Stimulated activated CD4-positive, alpha-beta T cell treated with anti-CD3 and anti-CD28 coated beads, Interleukin-1b, Interleukin-23, amount 100 ng/mL, for 48 hours (primary cell): ENCODE measurements around the gene FAM234A.

ENCODE experiments used
- DNase-seq: peaks from one replicate; pipeline ENCODE4 v3.0.0-alpha.2; 2020

FAM234A gene

DNA sequence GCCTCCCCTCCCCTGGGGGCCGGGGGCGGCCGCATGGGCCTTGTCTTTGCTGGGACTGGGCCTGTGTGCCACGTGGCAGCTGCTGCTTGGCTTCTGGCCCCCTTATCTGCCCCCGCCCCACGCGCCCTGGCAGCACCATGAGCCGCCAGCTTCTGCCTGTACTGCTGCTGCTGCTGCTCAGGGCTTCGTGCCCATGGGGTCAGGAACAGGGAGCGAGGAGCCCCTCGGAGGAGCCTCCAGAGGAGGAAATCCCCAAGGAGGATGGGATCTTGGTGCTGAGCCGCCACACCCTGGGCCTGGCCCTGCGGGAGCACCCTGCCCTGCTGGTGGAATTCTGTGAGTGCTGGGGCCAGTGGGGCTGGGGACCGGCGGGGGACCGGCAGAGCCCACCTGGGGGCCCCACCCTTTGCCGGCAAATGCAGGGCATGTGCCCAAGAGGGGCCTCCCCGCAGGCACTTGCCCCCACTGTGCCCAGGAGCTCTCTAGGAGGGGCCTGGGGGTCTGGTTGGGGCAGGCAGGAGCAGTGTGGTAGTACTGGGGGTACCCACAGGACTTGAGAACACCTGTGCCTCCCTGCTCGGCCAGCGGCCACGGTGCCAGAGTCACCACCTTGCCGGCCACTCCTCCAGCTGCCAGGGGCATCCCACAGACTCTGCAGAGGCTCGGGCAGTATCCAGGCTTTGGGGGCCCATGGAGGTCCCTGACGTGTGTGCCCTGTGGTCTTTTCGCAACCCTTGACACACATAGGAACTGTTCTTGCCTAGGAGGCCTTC is 48.6 kb downstream of the FAM234A start, which contains the start of gene PDIA2:
Gene PDIA2 (plus strand): TSS at position 132 of the 773 bp plus-strand sequence. CDS start 6 bp downstream, at position 138.
- DNase-seq = no peak

DNA sequence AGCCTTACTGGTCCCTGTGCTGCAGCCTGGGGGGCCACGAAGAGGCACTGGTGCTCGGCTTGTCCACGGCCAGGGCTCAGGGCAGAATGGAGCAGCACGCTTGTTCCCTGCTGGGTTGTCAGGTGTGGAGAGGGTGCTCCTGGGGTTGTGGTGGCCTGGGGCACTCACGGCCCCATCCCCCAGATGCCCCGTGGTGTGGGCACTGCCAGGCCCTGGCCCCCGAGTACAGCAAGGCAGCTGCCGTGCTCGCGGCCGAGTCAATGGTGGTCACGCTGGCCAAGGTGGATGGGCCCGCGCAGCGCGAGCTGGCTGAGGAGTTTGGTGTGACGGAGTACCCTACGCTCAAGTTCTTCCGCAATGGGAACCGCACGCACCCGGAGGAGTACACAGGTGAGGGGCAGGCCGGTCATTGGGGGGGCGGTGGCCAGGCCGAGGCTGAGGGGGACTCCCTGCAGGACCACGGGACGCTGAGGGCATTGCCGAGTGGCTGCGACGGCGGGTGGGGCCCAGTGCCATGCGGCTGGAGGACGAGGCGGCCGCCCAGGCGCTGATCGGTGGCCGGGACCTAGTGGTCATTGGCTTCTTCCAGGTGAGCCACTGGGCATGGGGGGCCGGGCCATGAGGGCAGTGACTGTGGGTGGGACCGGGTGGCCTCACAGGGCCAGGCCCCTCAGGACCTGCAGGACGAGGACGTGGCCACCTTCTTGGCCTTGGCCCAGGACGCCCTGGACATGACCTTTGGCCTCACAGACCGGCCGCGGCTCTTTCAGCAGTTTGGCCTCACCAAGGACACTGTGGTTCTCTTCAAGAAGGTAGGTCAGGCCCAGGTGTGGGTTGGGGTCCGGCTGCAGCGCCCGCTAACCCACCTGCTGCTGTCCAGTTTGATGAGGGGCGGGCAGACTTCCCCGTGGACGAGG is 49.8 kb downstream of the FAM234A start:
- no peak for DNase-seq

DNA sequence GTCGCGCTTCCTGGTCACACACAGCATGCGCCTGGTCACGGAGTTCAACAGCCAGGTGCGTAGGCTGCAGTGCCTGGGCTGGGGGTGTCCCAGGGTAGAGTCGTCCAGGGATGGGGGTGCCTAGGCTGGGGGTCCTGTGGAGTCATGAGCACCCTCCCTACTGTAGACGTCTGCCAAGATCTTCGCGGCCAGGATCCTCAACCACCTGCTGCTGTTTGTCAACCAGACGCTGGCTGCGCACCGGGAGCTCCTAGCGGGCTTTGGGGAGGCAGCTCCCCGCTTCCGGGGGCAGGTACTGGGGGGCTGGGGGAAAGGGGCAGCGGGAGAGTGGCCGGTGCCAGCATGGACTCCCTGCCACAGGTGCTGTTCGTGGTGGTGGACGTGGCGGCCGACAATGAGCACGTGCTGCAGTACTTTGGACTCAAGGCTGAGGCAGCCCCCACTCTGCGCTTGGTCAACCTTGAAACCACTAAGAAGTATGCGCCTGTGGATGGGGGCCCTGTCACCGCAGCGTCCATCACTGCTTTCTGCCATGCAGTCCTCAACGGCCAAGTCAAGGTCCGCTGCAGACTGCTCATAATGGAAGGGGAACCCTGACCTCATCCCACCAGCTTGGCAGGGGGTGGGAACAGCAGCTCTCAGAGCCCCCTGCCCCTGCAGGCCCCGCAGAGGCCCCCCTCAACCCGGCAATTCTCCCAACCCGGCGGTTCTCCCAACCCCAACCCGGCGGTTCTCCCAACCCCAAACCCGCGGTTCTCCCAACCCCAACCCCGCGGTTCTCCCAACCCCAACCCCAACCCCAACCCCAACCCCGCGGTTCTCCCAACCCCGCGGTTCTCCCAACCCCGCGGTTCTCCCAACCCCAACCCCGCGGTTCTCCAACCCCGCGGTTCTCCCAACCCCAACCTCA is 50.8 kb downstream of the FAM234A start:
- no peak for DNase-seq

DNA sequence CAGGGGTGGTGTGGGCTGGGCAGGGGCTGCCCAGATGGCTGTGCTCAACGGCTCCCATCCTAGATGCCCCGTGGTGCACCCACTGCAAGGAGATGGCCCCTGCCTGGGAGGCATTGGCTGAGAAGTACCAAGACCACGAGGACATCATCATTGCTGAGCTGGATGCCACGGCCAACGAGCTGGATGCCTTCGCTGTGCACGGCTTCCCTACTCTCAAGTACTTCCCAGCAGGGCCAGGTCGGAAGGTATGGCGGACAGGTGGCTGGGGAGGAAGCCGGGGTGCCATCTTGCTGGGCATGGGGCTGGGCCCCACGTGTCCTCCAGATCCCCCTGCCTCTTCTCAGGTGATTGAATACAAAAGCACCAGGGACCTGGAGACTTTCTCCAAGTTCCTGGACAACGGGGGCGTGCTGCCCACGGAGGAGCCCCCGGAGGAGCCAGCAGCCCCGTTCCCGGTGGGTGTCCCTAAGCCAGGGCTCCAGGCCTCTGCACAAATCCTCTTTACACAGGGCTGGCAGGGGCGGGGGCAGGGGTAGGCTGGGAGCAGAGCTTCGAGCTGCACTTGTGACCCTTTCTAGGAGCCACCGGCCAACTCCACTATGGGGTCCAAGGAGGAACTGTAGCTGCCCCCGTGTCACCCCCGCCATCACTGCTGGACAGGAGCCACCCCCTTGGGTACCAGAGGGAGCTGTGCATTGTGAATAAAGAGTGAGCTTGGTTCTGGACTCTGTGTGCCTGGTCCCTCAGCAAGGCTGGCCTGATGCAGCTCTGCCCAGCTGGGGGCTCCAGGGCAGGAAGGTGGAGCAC is 52.1 kb downstream of the FAM234A start:
- DNase-seq = no peak

DNA sequence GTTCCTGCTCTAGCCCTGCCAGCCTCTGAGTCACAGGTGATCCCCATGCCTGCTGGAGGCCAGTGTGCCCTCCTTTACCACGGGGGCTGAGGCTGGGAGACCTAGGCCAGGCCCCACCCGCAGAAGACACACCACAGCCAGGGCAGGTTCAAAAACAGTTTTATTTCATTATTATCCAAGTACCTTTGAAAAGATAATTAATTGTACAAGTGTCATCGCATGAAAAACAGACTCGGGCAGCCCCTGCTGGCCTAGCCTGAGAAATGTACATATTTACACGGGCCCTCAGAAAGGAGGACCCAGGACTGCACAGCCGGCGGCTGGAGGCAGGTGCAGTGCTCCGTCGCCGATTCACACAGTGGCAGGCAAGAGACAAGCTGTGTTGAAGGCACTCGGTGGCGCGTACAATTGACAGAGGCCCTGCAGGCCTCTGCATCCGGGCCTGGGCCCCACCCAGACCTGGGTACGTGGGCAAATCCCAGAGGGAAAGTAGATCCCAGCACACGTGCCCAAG is 52.7 kb downstream of the FAM234A start:
- DNase-seq = no peak

DNA sequence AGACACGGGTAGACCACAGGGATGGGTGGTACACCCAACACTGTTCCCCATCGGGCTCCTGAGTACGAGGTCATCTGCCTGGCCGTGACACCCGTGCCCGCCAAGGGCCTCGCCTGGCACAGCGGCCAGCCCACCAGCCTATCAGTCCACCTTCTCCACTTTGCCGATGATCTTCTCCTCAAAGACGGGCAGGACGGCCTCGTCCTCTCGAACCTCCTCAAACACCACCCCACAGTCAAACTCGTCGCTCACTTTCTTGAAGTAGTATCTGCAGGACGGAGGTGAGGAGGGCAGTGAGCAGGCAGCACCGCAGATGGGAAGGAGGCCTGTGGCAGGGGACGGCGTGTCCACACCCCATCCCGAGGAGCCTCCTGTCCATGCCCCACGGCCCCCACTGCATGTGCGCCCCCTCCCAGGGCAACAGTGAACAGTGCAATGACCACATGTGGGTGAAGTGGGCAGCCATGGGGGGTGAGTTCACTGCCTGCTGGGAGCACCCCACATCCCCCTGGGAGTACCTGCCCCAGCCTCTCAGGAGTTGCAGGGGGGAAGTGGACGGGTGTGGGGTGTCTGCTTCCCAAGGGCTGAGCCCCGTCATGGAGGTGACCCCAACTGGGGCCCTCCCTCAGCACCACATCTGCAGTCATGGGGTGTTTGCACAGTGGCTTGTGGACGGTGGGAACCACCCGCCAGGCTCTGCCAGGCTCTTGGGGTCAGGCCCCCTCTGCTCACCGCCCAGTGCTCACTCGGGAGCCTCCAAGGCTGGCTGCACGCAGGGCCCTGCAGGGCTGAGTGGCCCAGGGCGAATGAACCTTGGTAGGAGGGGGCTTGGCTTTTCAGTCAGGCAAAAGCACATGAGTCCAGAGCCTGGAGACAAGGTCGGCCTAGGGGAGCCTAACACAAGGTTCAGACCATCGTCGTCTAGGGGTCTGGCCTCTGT is 53.6 kb downstream of the FAM234A start:
- DNase-seq = no peak

DNA sequence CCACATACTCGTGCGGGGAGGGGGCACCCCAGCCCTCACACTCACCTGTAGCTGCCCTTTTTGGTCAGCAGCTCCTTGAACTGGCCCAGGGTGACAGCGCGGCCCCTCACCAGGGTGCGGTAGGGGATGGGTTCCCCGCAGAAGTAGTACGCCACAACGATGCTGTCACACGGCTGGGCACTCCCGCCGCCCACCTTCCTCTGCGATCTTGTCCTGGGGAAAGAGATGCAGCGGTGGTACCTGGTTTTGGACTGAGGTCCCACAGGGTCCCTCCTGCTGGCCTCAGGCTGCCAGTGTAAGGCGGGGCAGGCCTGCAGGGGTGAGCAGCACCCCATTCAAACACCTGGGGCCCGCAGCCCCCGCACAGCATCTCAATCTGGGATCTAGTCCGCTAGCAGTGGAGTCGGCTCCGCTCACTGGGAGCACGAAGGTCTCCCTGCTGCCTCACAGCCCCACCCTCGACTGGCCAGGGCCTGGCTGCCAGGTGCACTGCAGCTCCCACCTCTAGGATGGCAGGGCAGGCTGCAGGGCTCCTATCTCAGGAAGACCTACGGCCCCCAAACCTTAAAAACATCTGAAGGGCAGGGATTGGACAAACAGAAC is 54.9 kb downstream of the FAM234A start:
- DNase-seq = no peak

DNA sequence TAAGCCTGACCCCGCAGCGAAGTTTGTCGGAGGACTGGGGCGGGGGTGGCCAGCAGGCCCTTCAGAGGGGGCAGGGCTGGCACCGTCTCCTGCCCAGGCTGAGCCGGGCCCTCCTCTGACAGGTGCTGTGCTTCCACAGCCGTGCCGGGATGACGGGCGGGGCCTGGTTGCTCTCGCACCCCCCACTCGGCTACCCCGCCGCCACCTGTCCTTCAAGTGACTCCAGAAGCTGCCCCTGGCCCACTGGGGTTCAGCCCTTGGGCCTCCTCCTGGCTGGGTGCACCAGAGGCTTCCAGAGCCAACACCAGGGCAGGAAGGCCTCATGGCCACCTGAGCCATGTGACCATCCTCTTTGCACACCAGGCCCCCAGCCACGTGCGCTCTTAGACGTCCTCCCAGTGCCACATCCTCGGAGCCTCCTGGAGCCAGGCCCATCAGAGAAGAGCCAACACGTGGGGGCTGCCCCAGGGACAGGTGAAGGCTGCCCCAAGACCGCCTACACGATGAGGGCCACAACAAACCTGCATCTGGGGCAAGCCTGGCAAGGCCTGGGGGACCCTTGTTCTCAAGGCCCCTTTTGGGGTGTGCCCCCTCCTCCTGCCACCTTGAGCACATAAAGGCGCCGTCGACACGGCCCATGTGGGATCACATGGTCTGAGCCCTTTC is 55.5 kb downstream of the FAM234A start:
- DNase-seq = no peak

DNA sequence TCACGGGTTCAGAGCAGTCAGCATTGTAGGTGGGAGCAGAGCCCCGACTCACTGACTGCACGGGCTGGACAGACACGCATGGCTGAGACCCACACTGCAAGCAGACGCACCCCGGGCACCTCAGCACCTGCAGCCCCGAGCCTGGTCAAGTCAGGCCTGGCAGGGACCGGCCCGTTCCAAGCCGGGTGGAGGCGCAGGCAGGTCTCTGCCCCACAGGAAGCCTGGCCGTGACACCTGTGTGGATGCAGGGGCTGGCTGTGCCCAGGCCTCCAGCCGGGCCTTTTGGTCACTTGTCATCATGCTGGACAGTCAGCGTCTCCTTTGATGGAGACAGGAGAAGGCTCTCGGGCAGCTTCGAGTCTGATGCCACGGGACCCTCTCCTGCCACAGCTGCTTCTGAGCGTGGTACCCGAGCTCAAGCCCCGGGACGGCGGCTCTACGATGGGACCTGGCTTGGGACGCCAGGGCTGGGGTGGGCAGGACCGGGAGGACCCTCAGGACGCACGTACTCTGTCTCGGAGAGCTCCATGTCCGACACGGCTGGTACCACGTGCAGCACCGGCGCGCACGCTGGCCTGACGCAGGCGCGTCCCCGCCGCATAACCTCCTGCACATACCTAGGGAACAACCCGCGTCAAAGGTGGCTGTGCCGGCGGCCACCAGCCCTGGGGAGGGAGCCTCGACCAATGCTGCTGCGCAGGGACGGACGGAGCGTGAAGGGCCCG is 56.2 kb downstream of the FAM234A start:
- DNase-seq = no peak

DNA sequence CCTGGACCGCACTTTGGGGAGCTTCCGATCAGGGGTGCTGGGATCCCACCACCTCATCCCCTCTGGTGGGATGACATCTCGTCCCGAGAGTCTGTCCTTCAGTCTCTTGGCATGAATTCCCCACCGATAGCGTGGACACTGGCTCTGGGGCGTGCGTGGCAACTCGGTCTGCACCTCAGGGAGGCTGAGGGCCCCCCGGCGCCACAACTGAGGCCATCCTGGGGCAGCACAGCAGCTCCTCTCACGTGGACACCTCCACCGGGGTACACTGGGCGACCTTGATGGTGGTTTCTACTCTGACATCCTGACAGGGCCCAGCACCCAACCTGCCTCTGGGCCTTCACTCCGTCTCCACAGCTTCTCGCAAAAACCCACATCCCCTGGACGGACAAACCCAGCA is 56.9 kb downstream of the FAM234A start:
- no peak for DNase-seq

DNA sequence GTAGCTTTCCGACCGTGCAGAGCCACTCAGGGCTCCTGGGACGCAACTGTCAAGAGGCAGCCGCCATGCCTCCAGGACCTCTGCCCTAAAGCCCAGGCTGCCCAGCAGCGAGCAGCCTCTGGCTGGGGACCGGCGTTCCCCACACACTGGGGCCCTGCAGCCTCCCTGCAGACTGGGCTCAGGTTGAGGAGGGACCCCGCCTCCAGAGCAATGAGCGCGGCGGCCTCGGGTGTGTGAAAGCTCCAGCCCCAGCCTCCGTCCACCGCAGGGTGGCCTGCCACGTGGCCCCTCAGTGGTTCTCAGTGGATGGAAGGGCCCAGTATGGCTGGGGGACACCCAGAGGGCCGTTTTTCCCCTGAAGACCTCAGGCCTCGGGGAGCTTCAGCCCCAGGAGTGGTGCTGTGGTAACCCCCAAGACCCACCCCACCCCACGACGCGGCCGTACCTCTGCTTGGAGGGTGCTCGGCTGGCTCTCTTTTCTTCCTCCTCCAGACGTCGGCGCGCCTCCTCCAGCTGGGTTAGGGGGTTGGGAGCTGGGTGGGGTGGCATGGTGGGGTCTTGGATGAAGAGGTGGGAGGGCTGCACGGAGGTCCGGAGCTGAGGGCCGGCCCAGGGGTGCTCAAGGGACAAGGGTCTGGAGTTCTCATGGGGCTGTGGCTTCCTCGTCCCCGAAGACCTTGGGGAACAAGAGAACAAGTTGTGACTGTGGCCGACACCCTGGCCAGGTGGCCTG is 58.6 kb downstream of the FAM234A start:
- no peak for DNase-seq

DNA sequence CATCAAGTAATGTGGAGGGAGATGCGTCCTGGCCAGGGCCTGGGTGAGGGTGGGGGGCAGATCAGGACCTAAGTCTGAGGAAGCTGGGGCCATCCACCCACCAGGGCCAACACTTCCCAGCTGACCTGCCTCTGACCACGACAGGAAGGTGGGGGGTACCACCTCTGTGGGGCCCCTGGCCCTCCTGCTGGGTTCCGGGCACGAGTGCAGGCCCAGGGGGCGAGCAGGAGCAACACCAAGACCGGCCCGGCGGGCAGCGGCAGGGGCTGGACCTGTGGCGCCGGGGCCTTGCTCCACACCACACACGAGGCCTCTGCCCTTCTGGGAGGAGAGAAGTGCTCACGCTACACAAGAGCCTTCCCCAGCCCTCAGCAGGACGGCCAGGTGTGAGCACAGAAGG is 61.7 kb downstream of the FAM234A start:
- DNase-seq = no peak

DNA sequence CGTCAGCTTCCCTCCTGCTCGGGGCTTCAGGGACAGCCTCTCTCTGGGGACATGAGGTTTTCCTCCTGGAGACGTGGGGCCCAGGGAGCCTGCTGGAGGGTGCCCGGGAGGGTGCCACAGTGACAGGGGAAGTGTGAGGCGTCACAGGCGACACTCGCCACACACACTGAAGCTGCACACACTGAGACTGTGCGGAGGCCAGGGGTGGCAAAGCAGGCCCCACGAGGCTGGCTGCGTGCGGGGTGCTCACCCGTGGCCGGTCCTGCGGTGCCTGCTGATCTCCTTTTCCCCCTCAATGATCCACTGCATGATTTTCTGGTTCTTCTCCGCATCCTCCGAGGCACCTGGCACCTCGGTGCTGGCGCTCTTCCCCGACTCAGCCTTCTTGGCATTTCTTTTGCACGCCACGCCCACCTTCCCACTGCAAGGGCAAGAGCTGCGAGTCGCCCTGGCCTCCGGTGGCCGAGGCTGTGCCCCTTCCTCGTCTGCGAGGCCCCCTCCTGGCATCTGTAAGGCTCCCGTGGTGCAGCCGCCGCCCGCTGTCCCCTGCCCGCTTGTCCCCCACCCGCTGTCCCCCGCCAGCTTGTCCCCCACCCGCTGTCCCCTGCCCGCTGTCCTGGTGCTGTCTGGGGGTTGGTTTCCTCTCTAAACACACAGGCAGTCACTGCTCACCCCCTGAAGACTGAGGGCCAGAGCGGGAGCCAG is 62.3 kb downstream of the FAM234A start:
- DNase-seq = no peak

DNA sequence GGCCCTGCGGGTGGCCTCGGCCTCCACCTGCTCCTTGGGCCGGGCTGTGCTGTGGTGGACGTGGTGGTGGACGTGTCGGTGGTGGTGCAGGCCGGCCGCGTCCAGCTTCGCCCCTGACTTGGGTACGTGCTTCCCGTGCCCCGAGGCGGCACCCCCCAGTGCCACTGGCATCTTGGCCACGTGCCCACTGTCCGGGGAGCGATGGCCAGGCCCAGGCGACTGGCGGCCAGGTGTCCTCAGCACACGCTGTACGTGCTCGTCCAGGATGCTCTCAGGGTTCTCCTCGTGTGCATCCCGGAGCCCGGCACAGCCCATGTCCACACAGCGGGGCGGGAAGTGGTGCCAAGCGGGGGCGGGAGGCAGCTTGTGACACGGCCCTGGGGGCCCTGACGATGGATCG is 63.2 kb downstream of the FAM234A start:
- no peak for DNase-seq

DNA sequence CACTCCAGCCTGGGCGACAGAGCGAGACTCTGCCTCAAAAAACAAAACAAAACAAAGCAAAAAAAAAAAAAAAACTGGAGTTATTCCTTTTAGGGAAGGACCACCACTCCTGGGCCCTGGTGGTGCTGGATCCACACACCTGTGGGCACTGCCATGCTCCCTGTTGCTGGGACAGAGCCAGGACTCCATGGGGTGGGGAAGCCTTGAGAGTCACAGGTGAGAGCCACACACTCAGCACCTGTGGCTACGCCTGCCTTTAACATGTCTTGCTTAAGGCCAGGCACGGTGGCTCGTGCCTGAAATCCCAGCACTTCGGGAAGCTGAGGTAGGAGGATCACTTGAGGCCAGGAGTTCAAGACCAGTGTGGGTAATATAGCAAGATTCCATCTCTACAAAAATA is 66.6 kb downstream of the FAM234A start:
- no peak for DNase-seq

DNA sequence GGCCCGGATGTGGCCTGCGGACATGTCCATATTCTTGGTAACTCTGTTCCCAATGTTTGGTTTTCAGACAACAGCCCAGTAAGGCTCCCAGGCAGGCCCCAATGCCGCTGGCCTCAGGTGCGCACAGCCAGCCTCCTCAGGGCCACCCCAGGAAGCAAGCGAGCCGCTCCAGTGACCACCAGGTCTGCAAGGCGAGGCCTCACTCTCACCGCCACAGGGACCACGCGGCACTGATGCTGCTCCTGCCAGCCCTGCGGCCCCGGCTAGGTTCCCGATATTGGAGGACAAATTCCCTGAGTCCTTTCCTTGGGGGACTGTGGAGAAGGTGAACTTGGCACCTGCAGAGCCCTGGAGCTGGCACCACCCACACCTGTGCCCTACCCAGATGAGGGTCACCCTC is 67.3 kb downstream of the FAM234A start:
- no peak for DNase-seq

DNA sequence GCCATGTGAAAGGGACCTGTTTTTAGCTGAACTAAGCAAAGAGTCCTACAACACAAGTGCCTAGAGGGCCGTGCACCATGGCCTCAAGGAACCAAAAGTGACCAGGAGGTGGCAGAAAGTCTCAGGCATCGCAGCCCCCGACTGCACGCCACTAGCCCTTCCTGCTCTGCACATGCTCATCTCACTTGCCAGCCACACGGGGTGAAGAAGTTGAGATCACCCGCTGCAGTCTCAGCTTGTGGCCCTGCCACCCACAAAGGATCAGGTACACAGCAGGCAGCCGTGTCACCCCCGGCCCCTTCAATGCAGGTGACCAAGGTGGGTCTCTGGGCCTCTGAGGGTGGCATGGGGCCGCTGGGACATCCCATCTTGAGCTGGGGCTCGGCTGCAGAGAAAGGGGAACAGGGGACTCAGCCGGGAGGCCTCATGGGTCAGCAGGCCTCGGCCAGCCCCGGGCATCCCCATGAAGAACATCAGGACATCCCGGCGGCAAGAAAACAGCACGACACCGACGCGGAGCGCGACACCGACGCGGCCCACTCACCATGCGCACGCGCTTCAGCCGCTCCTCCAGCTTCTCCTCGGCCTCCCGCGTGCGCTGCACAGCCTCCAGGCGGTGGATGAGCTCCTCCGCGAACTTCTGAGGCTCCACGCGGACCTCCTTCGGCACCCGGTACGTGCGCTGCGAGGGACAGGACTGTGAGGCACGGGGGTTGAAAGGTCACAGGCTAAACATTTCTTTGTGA is 69.3 kb downstream of the FAM234A start:
- DNase-seq = no peak
